ENCODE data around the gene PROSER3. TPM values are rescaled to one million over a fixed set of nuclear protein-coding genes. Genes with fewer than 3 reads are reported as not detected.
"Not testable (repeated sequence)": the region's sequence is repeated elsewhere in the genome, so short reads cannot be mapped to it uniquely, and the experiment has no call there.

PROSER3 gene
- total RNA-seq, 4 donors from 2014 or later = 9.6 to 23.8 (median 17.1) TPM

DNA sequence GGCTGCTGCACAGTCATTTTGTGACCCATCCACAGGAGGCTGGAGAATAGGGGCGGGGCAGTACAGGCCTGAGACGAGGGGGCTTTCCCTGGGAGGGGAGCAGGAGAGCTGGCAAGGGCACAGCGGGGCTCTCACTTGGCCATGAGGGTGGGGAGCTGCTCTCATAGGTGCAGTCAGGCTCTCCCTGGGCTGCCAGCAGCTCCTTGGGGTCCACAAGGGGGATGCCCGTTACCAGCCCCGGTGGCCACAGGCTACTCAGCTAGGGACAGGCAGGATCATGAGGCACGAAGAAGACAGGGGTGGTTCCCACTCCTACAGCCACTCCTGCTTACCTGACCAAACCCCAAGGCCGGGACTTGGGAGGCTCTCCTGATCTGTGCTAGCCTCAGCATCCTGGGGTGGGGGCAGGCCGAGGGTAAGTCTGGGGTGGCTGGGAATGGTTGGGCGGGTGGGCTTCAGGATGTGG lies 33.9 kb downstream of the PROSER3 start:
- no peaks in the 10 kb centered on the region for H3K9me3 ChIP-seq
- DNase-seq (ENCODE audit: low spot score in 2 of 2) = peak in 1 of 2 donors; percentile 60
- 96% methylated on average over 5 of the region's 9 CpGs for WGBS

DNA sequence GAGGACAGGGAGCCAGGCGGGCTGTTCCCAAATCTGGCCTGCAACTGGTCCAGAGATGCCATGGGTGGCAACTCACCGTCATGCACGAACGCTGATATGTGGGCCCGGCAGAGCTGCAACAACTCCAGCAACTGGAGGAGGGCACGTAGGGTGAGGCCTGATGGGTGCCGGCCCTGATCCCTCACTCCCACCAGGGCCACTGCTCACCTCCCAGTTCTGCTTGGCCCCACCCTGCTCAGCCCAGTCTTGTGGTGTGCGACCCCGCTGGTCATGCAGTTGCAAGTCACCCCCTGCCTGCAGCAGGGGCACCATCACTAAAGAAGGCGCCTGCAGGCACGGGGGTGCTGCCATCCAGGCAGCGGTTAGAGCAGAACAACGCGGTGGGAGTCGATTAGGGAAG lies 34.3 kb downstream of the PROSER3 start:
- Histone ChIP-seq H3K36me3 (peaks cover 2% of the 10 kb centered on the region), H3K27ac (no peak overlapping the region), H3K27me3 (peaks cover 18% of the 10 kb centered on the region), H3K9me3 (no peaks in the 10 kb centered on the region), H3K4me3 (no peak overlapping the region), H3K4me1 (peaks cover 5% of the 10 kb centered on the region)
- TF ChIP-seq POLR2A (IDR thresholded peaks at IDR 0.05) = no peak
- no peak for TF ChIP-seq EP300 (IDR thresholded peaks at IDR 0.05)
- TF ChIP-seq POLR2AphosphoS5 (IDR thresholded peaks at IDR 0.05) = no peak
- TF ChIP-seq CTCF (IDR thresholded peaks at IDR 0.05) = no peak
- 74% methylated on average over 6 of the region's 15 CpGs for WGBS
- DNase-seq (ENCODE audit: low spot score in 2 of 2) = no peak

More for the DNA sequence above, 33.9 kb downstream of the PROSER3 start:
- Histone ChIP-seq H3K27ac (no peak overlapping the region), H3K4me3 (no peak overlapping the region), H3K27me3 (peaks cover 13% of the 10 kb centered on the region), H3K36me3 (peaks cover 3% of the 10 kb centered on the region), H3K4me1 (peaks cover 5% of the 10 kb centered on the region)
- TF ChIP-seq POLR2AphosphoS5 (IDR thresholded peaks at IDR 0.05) (no peak), POLR2A (IDR thresholded peaks at IDR 0.05) (no peak), CTCF (IDR thresholded peaks at IDR 0.05) (no peak), EP300 (IDR thresholded peaks at IDR 0.05) (no peak)

- no peak for TF ChIP-seq POLR2A (IDR thresholded peaks at IDR 0.05)
- Histone ChIP-seq H3K36me3 (no peaks in the 10 kb centered on the region), H3K27me3 (peaks cover 24% of the 10 kb centered on the region), H3K9me3 (no peaks in the 10 kb centered on the region), H3K27ac (no peak overlapping the region), H3K4me1 (peaks cover 5% of the 10 kb centered on the region), H3K4me3 (no peak overlapping the region)
- no peak for DNase-seq (ENCODE audit: low spot score in 2 of 2)
- 36% methylated on average over 1 of the region's 8 CpGs for WGBS
Measured at GRCh38 chr19:35792888-35793287, 34.9 kb downstream of the PROSER3 start.

DNA sequence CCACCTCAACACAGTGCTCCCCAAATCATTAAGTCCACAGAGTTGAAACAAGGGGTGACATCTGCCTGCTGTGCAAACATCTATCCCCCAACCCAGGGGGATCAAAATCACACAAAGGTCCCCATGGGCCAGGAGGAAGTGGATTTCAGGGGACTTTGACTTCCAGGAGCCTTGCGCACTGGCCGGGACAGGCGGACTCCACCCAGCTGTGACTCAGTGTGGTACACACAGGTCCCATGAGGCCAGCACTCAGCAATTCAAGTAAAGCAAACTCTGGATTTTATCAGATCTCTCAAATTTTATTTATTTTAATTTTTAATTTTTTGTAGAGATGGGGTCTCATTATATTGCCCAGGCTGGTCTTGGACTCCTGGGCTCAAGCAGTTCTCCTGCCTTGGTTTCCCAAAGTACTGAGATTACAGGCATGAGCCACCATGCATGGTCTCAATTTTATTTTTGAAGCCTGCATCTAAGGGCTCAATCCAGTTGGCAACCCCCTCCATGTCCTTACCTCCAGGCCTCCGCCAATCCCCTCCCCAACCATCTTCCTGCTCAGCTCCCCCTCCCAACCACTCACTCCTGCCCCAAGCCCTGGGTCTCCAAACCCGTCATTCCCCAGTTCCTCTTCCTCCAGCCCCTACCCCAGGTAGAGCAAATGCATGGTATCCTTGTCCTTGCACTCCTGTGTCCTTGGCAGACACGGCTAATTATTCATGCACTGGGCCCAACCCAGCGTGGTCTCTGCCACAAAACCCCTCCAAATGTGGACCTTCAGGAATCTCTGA lies 35.6 kb downstream of the PROSER3 start:
- H3K27ac ChIP-seq = no peak overlapping the region
- H3K27me3 ChIP-seq = peaks cover 30% of the 10 kb centered on the region
- H3K9me3 ChIP-seq = no peaks in the 10 kb centered on the region
- no peak for DNase-seq (ENCODE audit: low spot score in 2 of 2)
- no peak overlapping the region for H3K4me3 ChIP-seq
- H3K4me1 ChIP-seq = peaks cover 5% of the 10 kb centered on the region
- WGBS = 72% methylated on average over 7 of the region's 7 CpGs
- H3K36me3 ChIP-seq = no peaks in the 10 kb centered on the region
- TF ChIP-seq CTCF (IDR thresholded peaks at IDR 0.05) = no peak
- TF ChIP-seq POLR2A (IDR thresholded peaks at IDR 0.05) = no peak
- TF ChIP-seq EP300 (IDR thresholded peaks at IDR 0.05) = no peak
- TF ChIP-seq POLR2AphosphoS5 (IDR thresholded peaks at IDR 0.05) = no peak

GRCh38 chr19:35795564-35795963 lies 37.6 kb downstream of the PROSER3 start:
- not testable (repeated sequence) for DNase-seq (ENCODE audit: low spot score in 2 of 2); H3K4me3 ChIP-seq; H3K4me1 ChIP-seq; H3K36me3 ChIP-seq; H3K27ac ChIP-seq; H3K9me3 ChIP-seq
- H3K27me3 ChIP-seq = peaks cover 38% of the 10 kb centered on the region
- 70% methylated on average over 1 of the region's 1 CpG for WGBS

DNA sequence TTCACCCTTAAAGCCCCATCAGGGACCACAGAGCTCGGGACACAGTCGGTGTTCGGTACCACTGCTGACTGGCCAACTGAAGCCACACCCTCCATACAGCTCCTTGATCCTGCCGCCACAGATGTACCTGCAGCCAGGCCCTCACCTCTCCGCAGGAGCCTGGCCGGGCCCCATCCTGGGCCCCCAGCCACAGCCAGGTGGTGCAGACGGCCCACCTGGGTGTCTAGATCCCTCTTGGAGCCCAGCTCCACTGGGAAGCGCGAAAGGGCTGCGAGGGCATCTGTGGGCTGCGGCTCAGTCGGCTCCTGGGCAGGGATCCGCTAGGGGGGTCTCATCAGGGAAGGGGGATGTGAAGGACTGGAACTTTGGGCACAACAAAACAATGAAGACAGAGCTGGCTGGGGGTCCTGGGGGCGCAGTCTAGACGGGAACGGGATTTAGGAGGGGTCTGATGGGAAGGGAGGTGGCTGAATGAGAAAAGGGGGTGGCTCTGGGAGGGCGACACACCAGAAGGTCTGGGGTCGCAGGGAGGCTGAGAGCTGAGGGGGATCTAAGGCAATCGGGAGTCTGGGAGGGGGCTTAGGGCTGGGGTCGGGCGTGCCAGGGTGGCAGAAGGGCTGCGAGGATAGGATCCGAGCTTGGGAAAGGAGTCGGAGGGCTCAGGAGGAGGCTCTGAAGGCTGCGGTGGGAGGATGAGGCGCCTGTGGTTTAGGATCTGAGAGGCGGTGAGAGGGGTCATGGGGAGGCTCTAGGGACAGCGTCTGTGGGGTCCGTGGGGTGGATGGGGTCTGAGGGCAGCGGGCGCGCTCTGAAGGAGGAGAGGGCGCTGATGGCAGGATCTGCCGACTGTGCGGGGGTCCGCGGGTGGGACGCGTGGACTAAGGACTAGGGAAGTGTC lies 38.9 kb downstream of the PROSER3 start:
- peak overlapping the region; percentile 16 for H3K4me3 ChIP-seq
- H3K27me3 ChIP-seq = peaks cover 38% of the 10 kb centered on the region
- no peaks in the 10 kb centered on the region for H3K36me3 ChIP-seq
- no peak overlapping the region for H3K27ac ChIP-seq
- H3K9me3 ChIP-seq = no peaks in the 10 kb centered on the region
- peak in 1 of 2 donors; percentile 67 for DNase-seq (ENCODE audit: low spot score in 2 of 2)
- H3K4me1 ChIP-seq = peaks cover 5% of the 10 kb centered on the region
- 9% methylated on average over 33 of the region's 39 CpGs for WGBS
- TF ChIP-seq EP300 (IDR thresholded peaks at IDR 0.05) (no peak), CTCF (IDR thresholded peaks at IDR 0.05) (no peak), POLR2AphosphoS5 (IDR thresholded peaks at IDR 0.05) (no peak), POLR2A (IDR thresholded peaks at IDR 0.05) (no peak)

Measured in suprapubic skin (tissue), 4 donors.